DMS153 treated with DMSO at 0.1 percent for 48 hours (cell line): ENCODE results near the gene PRX.
"Not testable (repeated sequence)": the region's sequence is repeated elsewhere in the genome, so short reads cannot be mapped to it uniquely, and the experiment has no call there.

Experiments used
- DNase-seq: peaks from one replicate; lab custom pipeline; 2025; ENCODE audit not compliant: unreplicated experiment; lab: John Stamatoyannopoulos, UW

PRX gene

GRCh38 chr19:40413291-40413845, at the start of gene PRX:
Gene PRX, minus strand, starts transcription at chr19:40413378. Its CDS starts 5,446 bp downstream, at chr19:40407932.
- DNase-seq = no peak

DNA sequence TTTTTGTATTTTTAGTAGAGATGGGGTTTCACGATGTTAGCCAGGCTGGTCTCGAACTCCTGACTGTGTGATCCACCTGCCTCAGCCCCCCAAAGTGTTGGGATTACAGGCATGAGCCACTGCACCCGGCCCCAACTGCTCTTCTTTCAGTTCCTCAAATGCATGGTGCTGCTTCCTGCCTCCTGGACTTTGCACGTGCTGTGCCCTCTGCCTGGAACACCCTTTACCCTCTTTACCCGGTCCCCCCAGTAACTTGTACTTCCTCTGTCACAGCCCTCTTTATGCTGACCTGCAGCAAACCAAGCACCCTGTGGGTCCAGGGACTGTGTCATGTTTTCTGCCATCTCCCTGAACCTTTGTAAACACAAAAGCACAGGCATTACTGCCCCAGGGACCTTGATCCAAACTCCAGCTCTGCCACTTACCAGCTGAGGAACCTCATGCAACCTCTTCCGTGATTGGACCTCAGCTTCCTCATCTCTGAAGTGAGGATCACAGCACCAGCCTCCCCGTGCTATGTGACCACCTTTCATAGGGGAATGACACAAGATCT, 48.6 kb upstream of the PRX start:
- DNase-seq = no peak

DNA sequence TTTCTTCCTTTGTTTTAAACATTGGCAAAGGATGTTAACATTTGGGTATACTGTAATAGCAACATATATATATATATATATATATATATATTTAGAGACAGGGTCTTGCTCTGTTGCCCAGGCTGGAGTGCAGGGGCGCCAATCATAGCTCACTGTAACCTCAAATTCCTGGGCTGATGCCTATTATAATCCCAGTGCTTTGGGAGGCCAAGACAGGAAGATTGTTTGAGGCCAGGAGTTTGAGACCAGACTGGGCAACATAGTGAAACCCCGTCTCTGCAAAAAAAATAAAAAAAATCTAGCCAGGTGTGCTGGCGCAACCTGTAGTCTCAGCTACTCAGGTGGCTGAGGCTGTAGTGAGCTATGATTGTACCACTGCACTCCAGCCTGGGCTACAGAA, 47.0 kb upstream of the PRX start:
- DNase-seq = no peak

- no peak for DNase-seq
These were observed 45.4 kb upstream of the PRX start for GRCh38 chr19:40458597-40458974.

GRCh38 chr19:40457953-40458596, 44.9 kb upstream of the PRX start:
- no peak for DNase-seq

DNA sequence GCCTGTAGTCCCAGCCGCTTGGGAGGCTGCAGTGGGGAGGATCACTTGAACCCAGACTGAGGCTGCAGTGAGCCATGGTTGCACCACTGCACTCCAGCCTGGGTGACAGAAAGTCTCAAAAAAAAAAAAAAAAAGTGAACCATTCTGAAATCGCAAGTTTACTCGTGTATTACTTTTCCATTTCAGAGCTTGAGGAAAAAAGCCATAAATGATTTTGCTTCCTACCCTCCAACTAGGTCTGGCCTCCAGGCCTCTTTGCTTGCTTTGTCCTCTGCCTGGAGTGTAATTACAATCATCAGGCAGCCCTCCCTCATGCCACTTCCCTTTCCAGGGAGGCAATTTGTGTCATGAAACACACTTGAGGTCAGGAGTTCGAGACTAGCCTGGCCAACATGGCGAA, 43.9 kb upstream of the PRX start:
- DNase-seq = no peak

GRCh38 chr19:40453943-40454342, 40.8 kb upstream of the PRX start:
- DNase-seq = not testable (repeated sequence)

DNA sequence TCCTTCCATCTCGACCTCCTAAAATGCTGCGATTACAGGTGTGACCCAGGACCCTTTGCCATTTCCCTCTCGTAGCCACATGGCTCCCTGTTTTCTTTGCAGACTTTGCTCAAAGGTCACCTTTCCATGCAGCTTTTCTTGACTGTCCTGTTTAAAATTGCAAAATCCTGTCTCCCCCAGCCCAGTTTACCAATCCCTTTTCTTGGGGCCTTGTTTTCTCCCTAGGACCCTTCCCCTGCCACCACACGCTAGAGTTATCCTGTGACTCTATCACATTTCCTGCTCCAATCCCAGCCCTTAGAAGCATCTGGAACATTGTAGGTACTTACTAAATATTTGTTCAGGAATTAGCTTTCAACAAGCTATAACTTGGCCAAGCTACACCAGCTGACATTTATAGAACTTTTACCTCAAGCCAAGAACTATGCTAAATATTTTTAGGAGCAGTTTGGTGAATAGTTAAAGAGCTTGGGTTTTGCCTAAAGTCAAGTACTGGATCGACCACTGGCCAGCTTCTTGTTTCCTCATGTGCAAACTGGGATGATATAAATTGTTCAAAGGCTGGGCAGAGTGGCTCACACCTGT, 40.1 kb upstream of the PRX start:
- no peak for DNase-seq

- DNase-seq = no peak
These were observed 38.8 kb upstream of the PRX start for GRCh38 chr19:40452016-40452415.

GRCh38 chr19:40450664-40451063, 37.5 kb upstream of the PRX start:
- DNase-seq = no peak

DNA sequence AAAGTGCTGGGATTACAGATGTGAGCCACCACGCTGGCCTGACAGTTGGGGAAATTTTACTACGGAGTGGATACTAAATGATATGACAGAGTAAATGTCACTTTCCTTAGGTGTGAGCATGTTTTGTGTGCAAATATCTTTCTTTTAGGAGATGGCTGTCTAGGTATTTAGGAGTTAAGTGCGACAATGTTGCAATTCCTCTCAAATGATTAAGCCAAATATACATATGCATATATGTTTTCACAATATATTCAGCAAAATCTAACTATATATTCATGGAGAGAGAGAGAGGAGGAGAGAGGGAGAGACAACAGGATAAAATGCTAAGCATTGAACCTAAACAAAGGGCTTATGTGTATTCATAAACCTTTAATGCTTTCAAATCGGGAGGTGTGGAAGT, 36.3 kb upstream of the PRX start:
- DNase-seq = no peak

GRCh38 chr19:40446263-40446784, 33.1 kb upstream of the PRX start:
- DNase-seq = no peak

GRCh38 chr19:40445780-40446262, 32.6 kb upstream of the PRX start:
- no peak for DNase-seq

DNA sequence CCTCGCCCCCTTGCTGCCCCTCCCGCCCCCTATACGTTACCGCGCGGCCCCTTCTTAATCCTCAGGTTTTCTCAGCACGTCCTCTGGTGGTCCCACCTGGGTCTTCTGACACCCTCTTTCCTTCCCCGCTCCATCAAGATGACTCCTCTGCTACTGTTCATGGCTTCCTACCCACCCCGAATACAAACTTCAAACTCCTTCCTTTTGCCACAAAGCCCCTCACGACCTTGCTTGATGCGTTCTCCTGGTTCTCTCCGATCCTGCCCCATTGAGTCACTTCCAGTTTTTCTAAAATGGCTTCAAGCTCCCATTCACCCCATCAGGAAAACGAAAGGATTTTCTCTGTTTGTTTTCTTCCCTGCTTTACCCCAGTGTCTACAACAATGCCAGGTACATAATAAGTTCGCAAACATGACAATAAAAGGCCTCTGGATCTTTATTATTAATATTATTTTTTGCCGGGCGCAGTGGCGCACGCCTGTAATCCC, 31.7 kb upstream of the PRX start:
- DNase-seq = no peak

GRCh38 chr19:40444000-40444824, 31.0 kb upstream of the PRX start, which contains the start of gene SERTAD3:
Gene SERTAD3, minus strand, starts transcription at chr19:40444335. Its CDS starts 2,255 bp downstream, at chr19:40442080.
- DNase-seq = peak; percentile 94

DNA sequence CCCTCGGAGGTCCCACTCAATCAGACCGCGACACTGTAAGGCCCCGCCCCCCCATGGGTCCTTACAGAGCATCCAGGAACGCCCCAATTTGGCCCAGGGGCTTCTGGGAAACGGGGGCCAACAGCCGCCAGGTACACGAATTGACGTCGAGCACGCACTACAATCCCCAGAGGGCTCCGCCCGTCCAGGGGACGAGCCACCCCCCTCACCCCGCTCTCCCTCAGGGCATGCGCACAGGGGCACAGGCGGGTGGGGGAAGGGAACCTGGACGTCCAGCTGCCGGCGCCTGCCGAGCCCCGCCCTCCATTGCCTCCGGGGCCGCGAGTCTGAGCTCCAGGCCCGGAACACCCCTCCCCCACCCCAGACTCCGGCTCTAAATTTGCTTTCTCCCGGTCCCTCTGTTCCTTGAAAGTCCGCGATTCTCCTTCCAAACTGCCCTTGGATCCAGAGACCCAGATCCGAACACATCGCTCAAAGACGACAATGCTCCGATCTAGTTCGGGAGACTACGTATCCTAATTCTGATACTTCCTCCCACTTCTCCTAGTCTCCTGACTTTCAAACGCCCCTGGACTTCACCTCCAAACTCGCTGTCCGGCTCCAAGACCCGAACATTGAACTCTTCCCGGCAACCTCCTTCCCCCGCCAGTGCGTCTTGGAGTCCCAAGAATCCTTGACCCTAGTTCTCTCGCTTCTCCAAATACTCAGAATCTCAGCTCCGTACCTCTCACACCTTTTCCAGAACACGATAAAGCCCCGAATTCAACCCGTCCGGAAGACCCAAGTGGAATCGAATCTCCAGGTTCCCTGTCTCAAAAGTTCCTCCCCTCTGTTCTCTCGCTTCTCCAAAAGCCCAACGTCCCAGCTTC, 30.2 kb upstream of the PRX start:
- DNase-seq = peak; percentile 96

DNA sequence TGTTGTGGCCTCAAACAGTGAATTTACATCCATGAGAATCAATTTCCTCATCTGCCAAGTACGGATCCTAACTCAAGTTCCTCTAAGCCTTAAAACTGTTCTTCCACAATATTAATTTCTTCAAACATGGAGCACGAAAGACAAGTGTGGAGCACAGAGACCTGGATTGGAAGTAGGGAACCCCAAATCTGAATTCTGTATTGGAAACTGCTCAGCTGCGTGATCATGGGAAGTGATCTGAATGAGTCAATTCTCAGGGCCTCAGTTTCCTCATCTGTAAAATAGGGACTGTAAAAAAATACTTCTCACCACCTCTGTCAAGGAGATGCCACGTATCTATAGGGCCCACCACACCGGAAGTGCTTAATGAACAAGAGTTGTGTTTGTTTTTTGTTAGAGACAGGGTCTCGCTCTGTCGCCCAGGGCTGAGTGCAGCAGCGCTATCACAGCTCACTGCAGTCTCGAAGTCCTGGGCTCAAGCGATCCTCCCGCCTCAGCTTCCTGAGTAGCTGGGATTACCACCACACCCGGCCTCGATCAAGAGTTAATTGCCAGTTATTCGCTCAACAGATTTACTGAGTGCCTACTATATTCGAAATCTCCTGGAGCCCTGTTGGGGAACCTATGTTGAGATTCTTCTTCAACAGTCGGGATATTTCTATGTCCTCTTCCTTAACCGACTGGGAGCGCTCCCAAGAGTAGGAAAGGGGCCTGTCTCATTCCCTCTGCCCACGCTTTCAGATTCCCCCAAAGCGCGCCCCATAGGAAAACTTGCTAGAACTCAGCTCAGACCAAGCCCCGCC, 29.4 kb upstream of the PRX start:
- no peak for DNase-seq

GRCh38 chr19:40441719-40442253, 28.6 kb upstream of the PRX start:
- DNase-seq = no peak

DNA sequence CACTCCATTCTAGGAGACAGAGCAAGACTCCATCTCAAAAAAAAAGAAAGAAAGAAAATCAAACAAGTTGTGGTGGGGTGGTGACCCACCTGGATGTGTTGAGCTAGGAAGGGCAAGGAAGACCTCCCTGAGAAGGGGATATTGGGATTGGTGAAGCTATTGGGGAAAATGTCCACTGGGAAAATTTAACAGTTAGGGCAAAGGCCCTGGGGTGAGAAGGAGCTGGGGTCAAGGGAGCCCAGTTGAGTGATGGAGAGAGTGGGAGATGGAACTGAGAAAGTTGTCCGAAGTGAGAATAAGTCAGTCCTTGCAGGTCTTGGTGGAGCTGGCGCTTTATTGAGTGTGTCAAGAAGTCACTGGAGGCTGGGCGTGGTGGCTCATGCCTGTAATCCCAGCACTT, 25.1 kb upstream of the PRX start:
- no peak for DNase-seq
